ENCODE data around the gene PDE6A.

DNA sequence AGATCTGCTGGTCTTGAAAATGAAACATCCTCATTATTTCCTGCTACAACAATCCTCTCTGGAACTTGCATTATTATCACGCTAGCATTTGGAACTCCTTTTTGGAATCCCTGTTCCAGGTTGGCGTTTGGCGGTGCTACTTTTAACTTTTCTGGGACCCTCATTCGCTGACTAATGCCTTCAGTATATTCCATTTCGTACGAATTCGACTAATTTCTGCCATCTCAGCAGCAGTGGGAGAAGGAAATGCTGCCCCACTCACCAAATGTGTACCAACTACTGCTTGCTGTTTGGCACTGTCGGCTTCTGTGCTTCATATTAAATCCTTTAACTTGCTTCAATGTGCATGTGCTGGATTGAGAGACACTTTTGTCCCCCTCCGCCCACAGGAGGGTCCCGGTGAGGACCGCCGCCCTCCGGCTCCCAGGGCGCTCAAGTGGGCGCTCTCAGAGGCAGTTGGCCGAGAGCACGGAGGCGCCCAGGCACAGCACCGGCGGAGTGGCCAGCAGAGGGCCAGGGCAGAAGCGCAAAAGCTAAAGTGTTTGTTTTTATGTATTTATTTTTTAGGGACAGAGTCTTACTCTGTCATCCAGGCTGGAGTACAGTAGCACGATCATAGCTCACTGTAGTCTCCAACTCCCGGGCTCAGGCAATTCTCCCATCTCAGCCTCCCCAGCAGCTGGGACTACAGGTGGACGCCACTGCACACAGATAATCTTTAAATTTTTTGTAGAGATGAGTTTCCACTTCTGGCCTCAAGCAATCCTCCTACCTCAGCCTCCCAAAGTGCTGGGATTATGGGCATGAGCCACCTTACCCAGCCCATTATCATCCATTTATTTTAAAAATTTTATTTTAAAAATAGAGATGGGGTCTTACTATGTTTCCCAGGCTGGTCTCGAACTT, 11.9 kb downstream of the PDE6A start:
- TF ChIP-seq, protein P1, sequence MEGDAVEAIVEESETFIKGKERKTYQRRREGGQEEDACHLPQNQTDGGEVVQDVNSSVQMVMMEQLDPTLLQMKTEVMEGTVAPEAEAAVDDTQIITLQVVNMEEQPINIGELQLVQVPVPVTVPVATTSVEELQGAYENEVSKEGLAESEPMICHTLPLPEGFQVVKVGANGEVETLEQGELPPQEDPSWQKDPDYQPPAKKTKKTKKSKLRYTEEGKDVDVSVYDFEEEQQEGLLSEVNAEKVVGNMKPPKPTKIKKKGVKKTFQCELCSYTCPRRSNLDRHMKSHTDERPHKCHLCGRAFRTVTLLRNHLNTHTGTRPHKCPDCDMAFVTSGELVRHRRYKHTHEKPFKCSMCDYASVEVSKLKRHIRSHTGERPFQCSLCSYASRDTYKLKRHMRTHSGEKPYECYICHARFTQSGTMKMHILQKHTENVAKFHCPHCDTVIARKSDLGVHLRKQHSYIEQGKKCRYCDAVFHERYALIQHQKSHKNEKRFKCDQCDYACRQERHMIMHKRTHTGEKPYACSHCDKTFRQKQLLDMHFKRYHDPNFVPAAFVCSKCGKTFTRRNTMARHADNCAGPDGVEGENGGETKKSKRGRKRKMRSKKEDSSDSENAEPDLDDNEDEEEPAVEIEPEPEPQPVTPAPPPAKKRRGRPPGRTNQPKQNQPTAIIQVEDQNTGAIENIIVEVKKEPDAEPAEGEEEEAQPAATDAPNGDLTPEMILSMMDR (IDR thresholded peaks at IDR 0.05; ENCODE audit: low read depth, low read length, poor library complexity, severe bottlenecking), result no peak
- no peak for TF ChIP-seq EZH2phosphoT487 (IDR thresholded peaks at IDR 0.05; ENCODE audit: borderline replicate concordance, low read length)

All from DOHH2 (cell line).